Uterus (tissue), 4 donors: ENCODE measurements around the gene TCF12. TPM values are rescaled to one million over a fixed set of nuclear protein-coding genes. Genes with fewer than 3 reads are reported as not detected.

Source experiments
- DNase-seq, 2 donors: peaks; one replicate each; pipeline ENCODE4 v3.0.0-alpha.2; 2019 to 2020
- H3K27ac ChIP-seq, 2 donors: fragments of 200-600 bp; sonication (generic); 1 replicate in 1 of 2; 2 replicates in 1 of 2; pipeline ENCODE4 v1.5.1; 2016 to 2018
- H3K27me3 ChIP-seq, 2 donors: fragments of 200-600 bp; sonication (generic); one replicate each; pipeline ENCODE4 v1.5.1; 2018 to 2019; ENCODE audit warnings: control low read depth in 1 of 2
- H3K36me3 ChIP-seq, 2 donors: fragments of 200-600 bp; sonication (generic); one replicate each; pipeline ENCODE4 v1.5.1; 2019; ENCODE audit warnings: control low read depth in 1 of 2
- H3K4me1 ChIP-seq, 2 donors: fragments of 200-600 bp; sonication (generic); one replicate each; pipeline ENCODE4 v1.5.1; 2018 to 2019; ENCODE audit warnings: control low read depth in 1 of 2
- H3K4me3 ChIP-seq, 2 donors: fragments of 200-600 bp; sonication (generic); 1 replicate in 1 of 2; 2 replicates in 1 of 2; pipeline ENCODE4 v1.5.1; 2018 to 2019; ENCODE audit warnings: mild to moderate bottlenecking in 1 of 2
- H3K9me3 ChIP-seq, 2 donors: fragments of 200-600 bp; sonication (generic); one replicate each; pipeline ENCODE4 v1.5.1; 2019; ENCODE audit warnings: control low read depth in 1 of 2
- CTCF ChIP-seq, 4 experiments: fragments of 200-600 bp in 2 of 4; fragments of 450-650 bp in 2 of 4; sonication (generic) in 2 of 4; IDR thresholded peaks; one replicate each; pipeline ENCODE4 v1.5.1; 2016 to 2019; ENCODE audit warnings: antibody characterized with exemption in 4 of 4, mild to moderate bottlenecking in 2 of 4, moderate library complexity in 1 of 4
- POLR2A ChIP-seq, 2 donors: fragments of 450-650 bp; IDR thresholded peaks; one replicate each; pipeline ENCODE4 v1.6.1; 2016; ENCODE audit warnings: antibody characterized with exemption in 2 of 2, mild to moderate bottlenecking in 1 of 2, moderate library complexity in 1 of 2
- intact Hi-C: fragments of 100-400 bp; cut with DNase I; formaldehyde crosslinking; loops from one replicate; pipeline ENCODE4 v1.15.1; 2023; ENCODE audit warnings: low total_unique reads
- total RNA-seq, 4 donors: library from RNA; depleted of rRNA in 3 of 4; stranded (reverse); fragments of >200 nt in 3 of 4; gene quantifications; one replicate each; pipeline versions ENCODE4 v1.1.0 to v1.2.4, GENCODE V29; 2014 to 2023
- donor health status: DM: yes; HTN: yes; CAD: no.

The TCF12 gene
- total RNA-seq, 4 donors from 2014 or later = 109 to 361 (median 196) TPM

- H3K36me3 ChIP-seq = no peaks in the 10 kb centered on the region
- intact Hi-C loops = no loop called here
- no peaks in the 10 kb centered on the region for H3K4me1 ChIP-seq
- no peak for DNase-seq
- TF ChIP-seq POLR2A (IDR thresholded peaks at IDR 0.05) (no peak), CTCF (IDR thresholded peaks at IDR 0.05) (no peak)
- no peaks in the 10 kb centered on the region for H3K27me3 ChIP-seq
- no peak overlapping the region for H3K4me3 ChIP-seq
- no peaks in the 10 kb centered on the region for H3K9me3 ChIP-seq
- H3K27ac ChIP-seq = no peak overlapping the region
These were observed 25.1 kb upstream of the TCF12 start for GRCh38 chr15:56893364-56893678.

GRCh38 chr15:56894601-56895000, 23.8 kb upstream of the TCF12 start:
- Histone ChIP-seq H3K9me3 (no peaks in the 10 kb centered on the region), H3K27ac (no peak overlapping the region), H3K4me3 (no peak overlapping the region), H3K27me3 (no peaks in the 10 kb centered on the region), H3K36me3 (no peaks in the 10 kb centered on the region), H3K4me1 (no peaks in the 10 kb centered on the region)
- no peak for DNase-seq
- intact Hi-C loops = no loop called here
- no peak for TF ChIP-seq POLR2A (IDR thresholded peaks at IDR 0.05)
- TF ChIP-seq CTCF (IDR thresholded peaks at IDR 0.05) = no peak

GRCh38 chr15:56901931-56902330, 16.5 kb upstream of the TCF12 start:
- H3K36me3 ChIP-seq = no peaks in the 10 kb centered on the region
- TF ChIP-seq POLR2A (IDR thresholded peaks at IDR 0.05) (no peak), CTCF (IDR thresholded peaks at IDR 0.05) (no peak)
- H3K27me3 ChIP-seq = no peaks in the 10 kb centered on the region
- no peak overlapping the region for H3K27ac ChIP-seq
- intact Hi-C loops = no loop called here
- no peaks in the 10 kb centered on the region for H3K9me3 ChIP-seq
- no peak for DNase-seq
- no peak overlapping the region for H3K4me3 ChIP-seq
- H3K4me1 ChIP-seq = no peaks in the 10 kb centered on the region

GRCh38 chr15:56906766-56907165, 11.7 kb upstream of the TCF12 start:
- intact Hi-C loops = no loop called here
- H3K4me3 ChIP-seq = no peak overlapping the region
- no peaks in the 10 kb centered on the region for H3K36me3 ChIP-seq
- H3K27ac ChIP-seq = no peak overlapping the region
- DNase-seq = no peak
- no peak for TF ChIP-seq CTCF (IDR thresholded peaks at IDR 0.05)
- TF ChIP-seq POLR2A (IDR thresholded peaks at IDR 0.05) = no peak
- no peaks in the 10 kb centered on the region for H3K9me3 ChIP-seq
- H3K27me3 ChIP-seq = no peaks in the 10 kb centered on the region
- H3K4me1 ChIP-seq = no peaks in the 10 kb centered on the region

GRCh38 chr15:56910801-56911200, 7.6 kb upstream of the TCF12 start:
- no peaks in the 10 kb centered on the region for H3K27me3 ChIP-seq
- TF ChIP-seq POLR2A (IDR thresholded peaks at IDR 0.05) = no peak
- no peak for TF ChIP-seq CTCF (IDR thresholded peaks at IDR 0.05)
- no peaks in the 10 kb centered on the region for H3K36me3 ChIP-seq
- intact Hi-C loops = no loop called here
- H3K4me1 ChIP-seq = no peaks in the 10 kb centered on the region
- DNase-seq = no peak
- no peak overlapping the region for H3K4me3 ChIP-seq
- no peak overlapping the region for H3K27ac ChIP-seq
- H3K9me3 ChIP-seq = no peaks in the 10 kb centered on the region
